LNCAP (cell line): Measurements from ENCODE around the gene CD300LB.

ENCODE experiments used
- CTCF ChIP-seq: fragments of 450-650 bp; IDR thresholded peaks from 2 replicates; pipeline ENCODE4 v1.5.1; 2017; ENCODE audit warnings: mild to moderate bottlenecking

Gene CD300LB

DNA sequence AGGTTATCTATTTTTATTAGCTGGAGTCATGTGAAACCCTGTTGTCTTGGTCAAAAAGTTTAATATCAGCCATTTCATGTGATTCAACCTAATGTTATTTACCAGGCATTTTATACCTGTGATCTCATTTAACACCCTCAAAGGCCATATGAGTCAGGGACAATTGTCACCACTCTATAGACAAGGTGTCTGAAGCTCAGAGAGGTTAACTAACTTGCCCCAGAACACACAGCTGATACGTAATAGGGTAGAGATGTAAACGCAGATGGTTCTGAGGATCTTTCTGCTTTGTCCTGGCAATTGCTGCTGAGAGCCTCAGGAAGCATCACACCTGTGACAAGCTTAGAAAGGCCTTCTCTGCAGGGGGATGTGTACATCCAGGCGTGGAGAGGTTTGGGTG, 59.9 kb downstream of the CD300LB start:
- no peak for TF ChIP-seq CTCF
